Dendritic cell treated with granulocyte-macrophage colony-stimulating factor and Interleukin-4, amounts not matched to agents 40 ng/mL and 50 ng/mL, for 4 days (primary cell): Measurements from ENCODE around the gene CUEDC1.
A peak's percentile ranks its signal among the peaks of the same experiment; 100 is the strongest.

Source experiments
- H3K27ac Mint-ChIP-seq: one replicate; pipeline ENCODE4 v1.8.0; 2022; ENCODE audit warnings: mild to moderate bottlenecking, mixed read lengths
- H3K27me3 Mint-ChIP-seq: one replicate; pipeline ENCODE4 v1.8.0; 2022; ENCODE audit warnings: mild to moderate bottlenecking, mixed read lengths
- H3K36me3 Mint-ChIP-seq: one replicate; pipeline ENCODE4 v1.8.0; 2022; ENCODE audit warnings: low read depth, mixed read lengths
- H3K4me1 Mint-ChIP-seq: one replicate; pipeline ENCODE4 v1.8.0; 2022; ENCODE audit warnings: low read depth, mixed read lengths
- H3K4me3 Mint-ChIP-seq: one replicate; pipeline ENCODE4 v1.8.0; 2022; ENCODE audit warnings: mild to moderate bottlenecking, moderate library complexity, mixed read lengths
- H3K9me3 Mint-ChIP-seq: one replicate; pipeline ENCODE4 v1.8.0; 2022; ENCODE audit warnings: mixed read lengths
- intact Hi-C: fragments of 100-400 bp; cut with micrococcal nuclease; formaldehyde crosslinking; loops from one replicate; pipeline ENCODE4 v1.15.0; 2022

Gene CUEDC1

GRCh38 chr17:57867126-57867525 is 88.1 kb downstream of the CUEDC1 start:
- peak overlapping the region; percentile 83 for H3K27ac Mint-ChIP-seq
- H3K36me3 Mint-ChIP-seq: peaks cover 92% of the 10 kb centered on the region
- no peaks in the 10 kb centered on the region for H3K9me3 Mint-ChIP-seq
- intact Hi-C loops: no loop called here
- H3K4me1 Mint-ChIP-seq: peaks cover 67% of the 10 kb centered on the region
- peaks cover 39% of the 10 kb centered on the region for H3K27me3 Mint-ChIP-seq
- no peak overlapping the region for H3K4me3 Mint-ChIP-seq

GRCh38 chr17:57866723-57867122 is 88.5 kb downstream of the CUEDC1 start:
- peak overlapping the region; percentile 83 for H3K27ac Mint-ChIP-seq
- H3K27me3 Mint-ChIP-seq: peaks cover 36% of the 10 kb centered on the region
- intact Hi-C loops: no loop called here
- no peak overlapping the region for H3K4me3 Mint-ChIP-seq
- peaks cover 65% of the 10 kb centered on the region for H3K4me1 Mint-ChIP-seq
- H3K36me3 Mint-ChIP-seq: peaks cover 88% of the 10 kb centered on the region
- H3K9me3 Mint-ChIP-seq: no peaks in the 10 kb centered on the region

- peaks cover 35% of the 10 kb centered on the region for H3K27me3 Mint-ChIP-seq
- H3K9me3 Mint-ChIP-seq: no peaks in the 10 kb centered on the region
- peaks cover 65% of the 10 kb centered on the region for H3K4me1 Mint-ChIP-seq
- peaks cover 84% of the 10 kb centered on the region for H3K36me3 Mint-ChIP-seq
- H3K4me3 Mint-ChIP-seq: no peak overlapping the region
- intact Hi-C loops: no loop called here
- H3K27ac Mint-ChIP-seq: peak overlapping the region; percentile 83
Observed at GRCh38 chr17:57866319-57866718, 88.9 kb downstream of the CUEDC1 start.

GRCh38 chr17:57864273-57864672 is 90.9 kb downstream of the CUEDC1 start:
- intact Hi-C loops: loop anchor here (5.0 kb wide), 1 partner anchor 123 kb away; the partner anchor contains the start of gene VEZF1
- peaks cover 63% of the 10 kb centered on the region for H3K36me3 Mint-ChIP-seq
- H3K27ac Mint-ChIP-seq: no peak overlapping the region
- H3K27me3 Mint-ChIP-seq: peaks cover 22% of the 10 kb centered on the region
- H3K9me3 Mint-ChIP-seq: no peaks in the 10 kb centered on the region
- H3K4me3 Mint-ChIP-seq: no peak overlapping the region
- H3K4me1 Mint-ChIP-seq: peaks cover 68% of the 10 kb centered on the region

DNA sequence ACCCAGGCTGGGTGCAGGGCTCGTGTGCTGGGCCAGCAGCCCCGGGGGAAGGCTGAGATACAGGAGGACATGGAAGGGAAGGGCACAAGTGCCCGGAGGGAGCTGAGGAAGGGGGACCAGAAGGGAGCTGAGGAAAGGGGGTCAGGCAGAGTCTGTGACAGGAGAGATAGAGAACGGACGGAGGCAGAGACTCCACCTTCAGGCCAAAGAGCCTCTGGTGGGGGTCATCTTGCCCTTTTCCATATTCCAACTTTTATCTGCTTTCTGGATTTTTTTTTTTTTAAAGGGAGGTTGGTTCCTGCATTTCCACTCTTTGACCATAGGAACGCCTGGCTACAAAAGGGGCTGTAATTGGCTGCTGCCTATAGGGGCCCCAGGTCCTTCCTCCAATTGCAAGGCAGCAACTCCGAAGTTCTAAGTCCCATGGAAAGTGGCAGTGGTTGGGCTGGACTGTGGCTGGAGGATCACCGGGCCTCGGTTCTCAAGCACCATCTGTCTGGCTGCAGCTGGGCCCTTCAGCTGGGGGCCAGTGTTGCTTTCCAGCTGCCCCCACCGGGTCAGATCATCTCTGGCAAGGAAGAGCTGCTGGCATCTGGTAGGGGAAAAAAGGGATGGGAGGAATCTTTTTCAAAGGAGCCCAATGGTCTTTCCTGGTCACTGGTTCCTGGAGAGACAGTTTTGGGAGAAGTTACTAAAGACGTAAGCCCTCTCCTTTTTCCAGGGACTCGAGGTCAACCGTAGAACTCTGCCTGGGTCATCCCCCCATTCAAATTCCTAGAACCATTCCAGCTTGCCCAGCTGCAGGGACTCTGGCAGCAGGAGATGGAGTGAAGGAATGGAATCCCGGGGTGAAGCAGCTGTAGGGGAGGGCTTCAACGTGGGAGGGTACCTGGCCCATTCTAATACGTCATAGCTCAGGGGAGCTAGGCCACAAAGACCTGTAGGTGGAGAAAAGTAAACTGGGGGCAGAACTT is 92.2 kb downstream of the CUEDC1 start:
- no peaks in the 10 kb centered on the region for H3K9me3 Mint-ChIP-seq
- H3K27ac Mint-ChIP-seq: peak overlapping the region; percentile 97
- H3K4me1 Mint-ChIP-seq: peaks cover 55% of the 10 kb centered on the region
- peaks cover 25% of the 10 kb centered on the region for H3K27me3 Mint-ChIP-seq
- H3K4me3 Mint-ChIP-seq: peak overlapping the region; percentile 64
- H3K36me3 Mint-ChIP-seq: peaks cover 58% of the 10 kb centered on the region
- intact Hi-C loops: loop anchor here (5.0 kb wide), 1 partner anchor 124 kb away; the partner anchor contains the start of gene VEZF1

DNA sequence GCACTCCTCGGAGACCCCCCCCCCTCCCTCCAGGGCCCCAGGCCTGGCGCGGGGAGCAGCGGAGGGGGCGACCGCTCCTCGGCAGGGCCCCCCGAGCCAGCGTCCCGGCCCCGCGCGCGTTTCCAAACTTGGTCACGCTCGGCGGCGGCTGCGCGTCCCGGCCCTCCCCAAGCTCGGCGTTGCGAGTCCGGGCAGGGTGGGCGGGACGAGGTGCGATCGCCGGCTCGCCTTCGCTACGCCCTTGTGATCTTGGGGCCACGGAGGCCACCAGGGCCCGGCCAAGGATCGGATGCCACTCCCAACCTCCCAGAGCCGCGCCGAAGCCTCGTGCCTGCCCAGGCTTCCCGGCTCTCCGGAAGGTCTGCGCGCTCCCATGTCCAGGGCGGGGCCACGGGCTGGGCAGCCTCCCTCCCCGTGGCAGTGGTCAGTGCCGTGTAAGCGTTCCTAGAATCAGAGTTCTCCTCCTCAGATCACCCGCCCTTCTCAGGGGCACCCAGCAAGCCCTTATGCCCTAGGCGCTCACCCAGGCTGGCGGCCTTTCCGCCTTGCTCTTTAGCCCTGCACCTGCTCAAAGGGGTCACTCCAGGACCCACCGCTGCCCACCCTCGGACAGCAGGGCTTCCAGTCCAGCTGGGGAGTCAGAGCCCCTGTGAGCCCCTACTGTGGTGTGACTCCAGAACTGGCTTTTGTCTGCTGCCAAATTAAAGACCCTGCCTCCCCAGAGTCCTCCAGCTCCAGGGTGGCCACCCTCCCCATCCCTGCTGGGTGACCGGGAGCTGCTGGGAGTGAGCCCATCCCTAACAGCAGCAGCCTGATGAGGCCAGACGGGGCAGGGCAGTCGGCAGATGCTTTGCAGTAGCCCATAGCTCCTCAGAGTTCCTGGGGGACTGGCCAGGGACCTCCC is 93.2 kb downstream of the CUEDC1 start:
- Mint-ChIP-seq H3K36me3 (peaks cover 48% of the 10 kb centered on the region), H3K27me3 (peaks cover 25% of the 10 kb centered on the region)
- intact Hi-C loops: loop anchor here (1.0 to 5.0 kb wide), 2 partner anchors 12 to 125 kb away; partner anchors contain the start of genes MRPS23 and VEZF1

DNA sequence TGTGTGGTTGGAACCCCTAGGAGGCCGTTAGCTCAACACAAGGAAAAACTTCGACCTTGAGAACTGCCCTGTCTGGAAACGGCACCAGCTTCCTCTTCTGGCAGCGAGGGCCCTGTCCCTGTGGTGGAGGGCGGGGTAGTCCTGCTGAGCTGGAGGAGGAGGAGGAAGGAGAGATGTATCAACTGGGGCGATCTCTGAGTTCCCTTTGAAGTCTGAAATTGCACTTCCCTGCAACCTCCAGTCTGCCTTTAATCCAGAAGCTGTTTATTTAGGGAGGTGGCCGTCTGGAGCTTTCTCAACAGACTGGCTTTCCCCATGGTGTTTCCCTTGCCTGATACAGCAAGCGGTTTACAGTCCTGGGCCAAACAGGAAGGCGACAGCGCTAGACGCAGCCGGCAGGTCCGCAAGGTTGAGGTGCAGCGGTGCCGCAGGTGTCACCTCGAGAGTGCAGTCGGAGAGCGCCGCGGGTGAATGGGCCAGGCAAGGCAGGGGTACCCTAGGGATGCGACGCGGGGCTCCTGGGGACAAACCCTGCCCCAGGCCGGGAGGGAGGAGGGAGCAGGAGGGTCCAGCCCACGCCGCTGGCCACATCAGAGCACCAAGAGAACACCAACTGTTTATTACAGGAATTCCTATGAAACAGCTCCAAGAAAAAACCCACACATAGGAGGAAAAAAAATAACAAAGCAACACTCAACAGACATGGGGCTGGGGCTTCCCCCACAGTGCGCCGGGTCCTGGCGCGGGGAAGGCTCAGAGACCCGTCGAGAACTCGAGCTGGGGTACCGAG is 94.0 kb downstream of the CUEDC1 start:
- H3K27ac Mint-ChIP-seq: peak overlapping the region; percentile 97
- peaks cover 25% of the 10 kb centered on the region for H3K27me3 Mint-ChIP-seq
- peaks cover 40% of the 10 kb centered on the region for H3K36me3 Mint-ChIP-seq
- peaks cover 44% of the 10 kb centered on the region for H3K4me1 Mint-ChIP-seq
- intact Hi-C loops: loop anchor here (1.0 to 5.0 kb wide), 2 partner anchors 11 to 126 kb away; partner anchors contain the start of genes MRPS23 and VEZF1
- peak overlapping the region; percentile 84 for H3K4me3 Mint-ChIP-seq
- no peaks in the 10 kb centered on the region for H3K9me3 Mint-ChIP-seq

More for the DNA sequence above, 93.2 kb downstream of the CUEDC1 start:
- no peaks in the 10 kb centered on the region for H3K9me3 Mint-ChIP-seq
- peaks cover 46% of the 10 kb centered on the region for H3K4me1 Mint-ChIP-seq
- H3K4me3 Mint-ChIP-seq: peak overlapping the region; percentile 84
- peak overlapping the region; percentile 97 for H3K27ac Mint-ChIP-seq

DNA sequence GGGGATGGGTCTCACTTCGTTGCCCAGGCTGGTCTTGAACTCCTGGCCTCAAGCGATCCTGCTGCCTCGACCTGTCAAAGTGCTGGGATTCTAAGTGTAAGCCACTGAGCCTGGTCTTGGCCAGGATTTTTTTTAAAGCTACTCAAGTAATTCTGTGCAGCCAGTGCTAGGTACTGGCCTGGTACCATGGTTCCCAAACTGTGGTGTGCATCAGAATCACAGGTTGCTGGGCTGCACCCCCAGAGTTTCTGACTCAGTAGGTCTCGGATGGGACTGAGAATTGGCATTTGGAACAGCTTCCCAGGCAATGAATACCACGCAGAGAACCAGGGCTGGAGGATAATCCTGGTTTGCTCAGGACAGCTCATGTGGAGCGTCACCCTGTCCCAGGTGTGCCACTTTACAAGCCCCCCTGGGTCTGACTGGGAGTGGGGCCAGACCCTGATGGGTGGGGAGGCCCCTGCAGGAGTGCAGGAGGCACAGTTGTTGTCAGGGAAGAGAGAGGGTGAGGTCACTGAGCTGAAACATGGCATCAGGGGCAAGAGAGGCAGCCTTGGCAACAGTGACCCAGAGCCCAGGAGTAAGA is 94.7 kb downstream of the CUEDC1 start:
- H3K4me3 Mint-ChIP-seq: peak overlapping the region; percentile 84
- peak overlapping the region; percentile 97 for H3K27ac Mint-ChIP-seq
- peaks cover 44% of the 10 kb centered on the region for H3K4me1 Mint-ChIP-seq
- intact Hi-C loops: loop anchor here (5.0 kb wide), 1 partner anchor 127 kb away; the partner anchor contains the start of gene VEZF1
- no peaks in the 10 kb centered on the region for H3K9me3 Mint-ChIP-seq
- peaks cover 22% of the 10 kb centered on the region for H3K27me3 Mint-ChIP-seq
- H3K36me3 Mint-ChIP-seq: peaks cover 33% of the 10 kb centered on the region

GRCh38 chr17:57859601-57860413 is 95.4 kb downstream of the CUEDC1 start:
- H3K36me3 Mint-ChIP-seq: peaks cover 26% of the 10 kb centered on the region
- peaks cover 44% of the 10 kb centered on the region for H3K4me1 Mint-ChIP-seq
- peaks cover 18% of the 10 kb centered on the region for H3K27me3 Mint-ChIP-seq
- H3K9me3 Mint-ChIP-seq: no peaks in the 10 kb centered on the region
- H3K4me3 Mint-ChIP-seq: no peak overlapping the region
- intact Hi-C loops: loop anchor here (2.0 to 5.0 kb wide), 2 partner anchors 127 to 253 kb away; partner anchors contain the start of gene VEZF1
- peak overlapping the region; percentile 97 for H3K27ac Mint-ChIP-seq

DNA sequence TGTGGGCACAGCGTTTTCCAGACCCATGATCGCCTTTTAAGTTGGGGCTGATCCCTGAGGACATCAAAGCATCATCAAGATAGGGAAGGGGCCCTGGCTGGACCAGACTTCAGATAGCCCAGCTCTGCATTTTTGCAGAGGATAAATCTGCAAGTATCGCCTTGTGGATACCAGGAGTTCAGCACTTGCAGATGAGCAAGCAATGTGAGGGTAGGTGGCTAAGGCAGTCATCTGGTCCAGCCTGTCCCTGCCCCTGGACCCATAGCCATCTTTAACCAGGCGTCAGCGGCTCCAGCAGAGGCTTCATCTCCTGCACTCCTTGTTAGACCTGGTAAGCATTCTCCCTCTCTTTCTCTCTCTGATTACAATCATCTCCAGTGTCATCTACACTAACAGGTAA is 96.4 kb downstream of the CUEDC1 start:
- peaks cover 12% of the 10 kb centered on the region for H3K27me3 Mint-ChIP-seq
- no peaks in the 10 kb centered on the region for H3K9me3 Mint-ChIP-seq

GRCh38 chr17:57856792-57857620 is 98.2 kb downstream of the CUEDC1 start:
- Mint-ChIP-seq H3K9me3 (no peaks in the 10 kb centered on the region), H3K27ac (no peak overlapping the region), H3K27me3 (peaks cover 2% of the 10 kb centered on the region), H3K36me3 (no peaks in the 10 kb centered on the region), H3K4me3 (no peak overlapping the region), H3K4me1 (peaks cover 31% of the 10 kb centered on the region)
- intact Hi-C loops: no loop called here

More for the DNA sequence above, 96.4 kb downstream of the CUEDC1 start:
- Mint-ChIP-seq H3K4me1 (peaks cover 39% of the 10 kb centered on the region), H3K27ac (no peak overlapping the region), H3K4me3 (no peak overlapping the region), H3K36me3 (peaks cover 16% of the 10 kb centered on the region)
- intact Hi-C loops: loop anchor here (1.0 to 2.0 kb wide), 2 partner anchors 140 to 254 kb away; no protein-coding TSS in a partner anchor
